Heart left ventricle (tissue), 16 donors: ENCODE results near the gene PCTP. TPM values are rescaled to one million over a fixed set of nuclear protein-coding genes. Genes with fewer than 3 reads are reported as not detected.

Experiments used
- ATAC-seq, 4 donors: fragments of 200-7000 bp; cut with Tn5 transposase; one replicate each; pipeline ENCODE4 v1.9.1; 2020 to 2022; ENCODE audit warnings: moderate library complexity in 4 of 4, mild to moderate bottlenecking in 3 of 4, moderate number of reproducible peaks in 1 of 4
- DNase-seq, 5 donors: peaks; one replicate each; pipeline ENCODE4 v3.0.0-alpha.2; 2020
- H3K27ac ChIP-seq, 12 donors: fragments of 200-600 bp; sonication (generic) in 4 of 12; one replicate each; pipeline versions ENCODE4 v1.5.0 to v1.8.0; 2016 to 2022; ENCODE audit warnings: mild to moderate bottlenecking in 2 of 12
- H3K27me3 ChIP-seq, 9 donors: fragments of 200-600 bp; sonication (generic) in 2 of 9; one replicate each; pipeline versions ENCODE4 v1.5.1 to v1.8.0; 2016 to 2022; ENCODE audit warnings: mild to moderate bottlenecking in 3 of 9
- H3K36me3 ChIP-seq, 9 donors: fragments of 200-600 bp; sonication (generic) in 2 of 9; one replicate each; pipeline versions ENCODE4 v1.5.0 to v1.8.0; 2018 to 2022; ENCODE audit warnings: mild to moderate bottlenecking in 2 of 9
- H3K4me1 ChIP-seq, 12 donors: fragments of 200-600 bp; sonication (generic) in 4 of 12; one replicate each; pipeline versions ENCODE4 v1.5.0 to v1.8.0; 2016 to 2022; ENCODE audit warnings: mild to moderate bottlenecking in 3 of 12
- H3K4me3 ChIP-seq, 12 donors: fragments of 200-600 bp; sonication (generic) in 4 of 12; one replicate each; pipeline versions ENCODE4 v1.5.0 to v1.8.0; 2017 to 2022; ENCODE audit warnings: mild to moderate bottlenecking in 9 of 12, moderate library complexity in 4 of 12
- H3K9me3 ChIP-seq, 12 donors: fragments of 200-600 bp; sonication (generic) in 4 of 12; one replicate each; pipeline versions ENCODE4 v1.5.0 to v1.8.0; 2016 to 2022; ENCODE audit warnings: mild to moderate bottlenecking in 1 of 12
- CTCF ChIP-seq, 12 donors: fragments of 200-600 bp; sonication (generic) in 4 of 12; IDR thresholded peaks; one replicate each; pipeline versions ENCODE4 v1.5.0 to v1.8.0; 2018 to 2022; ENCODE audit warnings: antibody characterized with exemption in 12 of 12, mild to moderate bottlenecking in 5 of 12
- POLR2A ChIP-seq, 2 donors: fragments of 450-650 bp; IDR thresholded peaks; one replicate each; pipeline ENCODE4 v1.6.1; 2017; ENCODE audit warnings: antibody characterized with exemption in 2 of 2, mild to moderate bottlenecking in 2 of 2, moderate library complexity in 2 of 2
- WGBS, 4 donors: extraction: QIAGEN DNeasy Blood & Tissue Kit in 2 of 4; methylation state at CpG; one replicate each; pipeline versions ENCODE4 v1.1.5 to v1.1.7; 2013 to 2018; 5-methylcytosine and 5-hydroxymethylcytosine counted together
- intact Hi-C, 10 donors: fragments of 100-400 bp; cut with DNase I; formaldehyde crosslinking; loops; one replicate each; pipeline versions ENCODE4 v1.11.1 to v1.14.2; 2022
- polyA plus RNA-seq, 2 donors: library from polyadenylated mRNA; stranded (reverse); fragments of 200-250 nt; gene quantifications; one replicate each; pipeline ENCODE4 v1.2.3, GENCODE V29; 2013
- total RNA-seq, 9 donors: library from RNA; depleted of rRNA in 2 of 9; stranded (reverse); fragments of >200 nt in 2 of 9; fragmentation: NEBNext Ultra II Directional in 3 of 9; extraction: Animal tissue kit (Norgen Biotek cat#: 25700) in 3 of 9; gene quantifications; one replicate each; pipeline versions ENCODE4 v1.1.0 to v1.2.4, GENCODE V29; 2016 to 2023
- donor health status: ischemic (EF 13 %, LVEDD 7.1; RV severe dilation, severe dysfunction).
- donor health status: healthy with polysubstance abuse.
- donor health status: DM: no; HTN: yes; CAD: no.
- donor health status: DM: no; HTN: no; CAD: no.
- donor health status: ischemic (EF 25% LVEDD 6.9; RV normal size, moderate dysfunction).
- donor health status: ischemic (EF 25% LVEDD 5.7; RV mildly dilated, moderate dysfunction).
- donor health status: healthy.
- donor health status: DM: yes; HTN: yes; CAD: no.
- donor health status: ischemic (EF 35%, LVEDD 5.7; RV mildly dilated, moderate dysfunction).
- donor health status: nonischemic (EF 11% LVEDD 7.7; RV severe dilation, severe dysfunction).
- donor health status: DM: yes; HTN: yes; CAD: no.
- donor health status: PGD.
- donor health status: ischemic (EF 29% LVEDD 5.4; RV normal size, mild dysfunction).
- donor health status: nonischemic (EF 23%, LVEDD 6.1; RV moderate dilation, normal function).

PCTP gene
- total and polyA plus RNA-seq, 11 donors, result 11.8 to 22.6 (median 18.6) TPM

- H3K4me3 ChIP-seq, result no peak overlapping the region
- H3K9me3 ChIP-seq, result no peaks in the 10 kb centered on the region
- DNase-seq, result no peak
- no peaks in the 10 kb centered on the region for H3K27me3 ChIP-seq
- no peak for ATAC-seq
- WGBS, 4 donors, result 86 to 92% (median 91%) methylated on average over 2 of the region's 2 CpGs
- no peak for TF ChIP-seq CTCF (IDR thresholded peaks at IDR 0.05)
- no peak overlapping the region for H3K27ac ChIP-seq
- H3K36me3 ChIP-seq, result peaks cover 0 to 18% (median 3%) of the 10 kb centered on the region in 9 donors
- intact Hi-C loops, result loop anchor here in 2 of 10 donors (5.0 to 10.0 kb wide), 2 partner anchors 34 to 342 kb away; partner anchors contain the start of gene TMEM100 (in 1 of the 2)
- H3K4me1 ChIP-seq, result peaks cover 0 to 40% (median 13%) of the 10 kb centered on the region in 12 donors
Observed at GRCh38 chr17:55756689-55757088, 5.8 kb downstream of the PCTP start.

- no peak overlapping the region for H3K4me3 ChIP-seq
- H3K27me3 ChIP-seq, result no peaks in the 10 kb centered on the region
- WGBS, 4 donors, result 86 to 100% (median 99%) methylated on average over 1 of the region's 1 CpG
- peaks cover 0 to 18% (median 3%) of the 10 kb centered on the region in 9 donors for H3K36me3 ChIP-seq
- H3K4me1 ChIP-seq, result peaks cover 0 to 30% (median 5%) of the 10 kb centered on the region in 12 donors
- ATAC-seq (no peak), DNase-seq (no peak)
- no peaks in the 10 kb centered on the region for H3K9me3 ChIP-seq
- intact Hi-C loops, result loop anchor here in 2 of 10 donors (5.0 to 10.0 kb wide), 2 partner anchors 35 to 343 kb away; partner anchors contain the start of gene TMEM100 (in 1 of the 2)
- no peak overlapping the region for H3K27ac ChIP-seq
- TF ChIP-seq CTCF (IDR thresholded peaks at IDR 0.05) (no peak), POLR2A (IDR thresholded peaks at IDR 0.05) (no peak)
Observed at GRCh38 chr17:55757659-55758058, 6.8 kb downstream of the PCTP start.

GRCh38 chr17:55758171-55758570 is 7.3 kb downstream of the PCTP start:
- TF ChIP-seq CTCF (IDR thresholded peaks at IDR 0.05), result no peak
- Histone ChIP-seq H3K27me3 (no peaks in the 10 kb centered on the region), H3K27ac (no peak overlapping the region), H3K4me3 (no peak overlapping the region), H3K4me1 (peaks cover 0 to 26% (median 5%) of the 10 kb centered on the region in 12 donors), H3K36me3 (peaks cover 0 to 15% (median 3%) of the 10 kb centered on the region in 9 donors), H3K9me3 (no peaks in the 10 kb centered on the region)
- intact Hi-C loops, result loop anchor here in 2 of 10 donors (5.0 to 10.0 kb wide), 2 partner anchors 36 to 343 kb away; partner anchors contain the start of gene TMEM100 (in 1 of the 2)
- ATAC-seq (no peak), DNase-seq (no peak)

GRCh38 chr17:55760643-55761355 is 9.9 kb downstream of the PCTP start:
- no peak overlapping the region for H3K4me3 ChIP-seq
- H3K27ac ChIP-seq, result no peak overlapping the region
- WGBS, 4 donors, result 55 to 62% (median 58%) methylated on average over 3 of the region's 3 CpGs
- DNase-seq (peak in 1 of 5 donors; percentile 24), ATAC-seq (no peak)
- H3K36me3 ChIP-seq, result peaks cover 0 to 4% (median 0%) of the 10 kb centered on the region in 9 donors
- no peak for TF ChIP-seq CTCF (IDR thresholded peaks at IDR 0.05)
- no peak for TF ChIP-seq POLR2A (IDR thresholded peaks at IDR 0.05)
- no peaks in the 10 kb centered on the region for H3K27me3 ChIP-seq
- peaks cover 0 to 34% (median 10%) of the 10 kb centered on the region in 12 donors for H3K4me1 ChIP-seq
- H3K9me3 ChIP-seq, result no peaks in the 10 kb centered on the region
- intact Hi-C loops, result loop anchor here in 3 of 10 donors (10.0 kb wide), 2 partner anchors 46 to 54 kb away; no protein-coding TSS in a partner anchor
